Stimulated activated CD8-positive, alpha-beta memory T cell treated with anti-CD3 and anti-CD28 coated beads, Interleukin-12 subunit alpha, Interleukin-12 subunit beta, amount 100 ng/mL, for 24 hours (primary cell): ENCODE data around the gene CX3CR1.
"Not testable (repeated sequence)": the region's sequence is repeated elsewhere in the genome, so short reads cannot be mapped to it uniquely, and the experiment has no call there.

Experiments used
- DNase-seq: peaks from one replicate; pipeline ENCODE4 v3.0.0-alpha.2; 2020; ENCODE audit errors: extremely low read depth

CX3CR1 gene, protein sequence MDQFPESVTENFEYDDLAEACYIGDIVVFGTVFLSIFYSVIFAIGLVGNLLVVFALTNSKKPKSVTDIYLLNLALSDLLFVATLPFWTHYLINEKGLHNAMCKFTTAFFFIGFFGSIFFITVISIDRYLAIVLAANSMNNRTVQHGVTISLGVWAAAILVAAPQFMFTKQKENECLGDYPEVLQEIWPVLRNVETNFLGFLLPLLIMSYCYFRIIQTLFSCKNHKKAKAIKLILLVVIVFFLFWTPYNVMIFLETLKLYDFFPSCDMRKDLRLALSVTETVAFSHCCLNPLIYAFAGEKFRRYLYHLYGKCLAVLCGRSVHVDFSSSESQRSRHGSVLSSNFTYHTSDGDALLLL

DNA sequence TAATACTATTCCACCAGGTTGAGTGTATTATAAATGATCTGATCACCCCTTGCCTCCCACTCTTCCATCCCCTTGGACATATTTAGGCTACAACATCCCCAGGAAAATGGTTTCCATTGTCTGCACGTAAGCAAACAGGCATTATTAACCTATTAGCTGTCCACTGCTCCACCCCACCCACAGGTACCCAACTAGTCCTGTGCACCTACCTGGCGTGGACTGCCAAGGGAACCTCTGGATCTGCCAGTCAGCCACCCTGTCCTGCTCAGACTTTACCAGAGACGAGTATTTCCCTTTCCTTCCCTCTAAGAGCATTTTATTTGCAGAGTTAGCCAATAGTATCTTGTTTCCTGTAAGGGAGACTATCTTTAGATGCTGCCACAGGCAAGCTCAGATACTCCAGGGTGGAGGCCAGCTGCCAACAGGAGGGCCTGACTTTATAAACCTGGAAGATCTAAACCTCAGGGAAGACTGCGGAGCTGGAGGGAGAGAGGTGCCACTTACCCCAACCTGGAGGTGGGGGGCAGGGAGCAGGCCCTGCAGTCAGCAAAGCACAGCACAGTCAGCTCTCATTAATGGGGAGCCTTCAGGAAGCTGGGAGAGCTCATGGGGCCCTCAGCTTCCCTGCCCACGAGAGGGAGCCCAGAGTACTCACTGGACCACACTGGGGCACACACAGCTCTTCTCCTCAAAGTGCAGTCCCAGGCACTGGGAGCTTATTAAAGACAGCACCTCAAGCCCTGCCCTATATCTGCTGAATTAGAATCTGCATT, at the start of gene CX3CR1:
TSS of gene CX3CR1 (minus strand) at position 292 of the 773 bp plus-strand sequence. CDS start 13,527 bp downstream, outside the sequence.
- DNase-seq: no peak

DNA sequence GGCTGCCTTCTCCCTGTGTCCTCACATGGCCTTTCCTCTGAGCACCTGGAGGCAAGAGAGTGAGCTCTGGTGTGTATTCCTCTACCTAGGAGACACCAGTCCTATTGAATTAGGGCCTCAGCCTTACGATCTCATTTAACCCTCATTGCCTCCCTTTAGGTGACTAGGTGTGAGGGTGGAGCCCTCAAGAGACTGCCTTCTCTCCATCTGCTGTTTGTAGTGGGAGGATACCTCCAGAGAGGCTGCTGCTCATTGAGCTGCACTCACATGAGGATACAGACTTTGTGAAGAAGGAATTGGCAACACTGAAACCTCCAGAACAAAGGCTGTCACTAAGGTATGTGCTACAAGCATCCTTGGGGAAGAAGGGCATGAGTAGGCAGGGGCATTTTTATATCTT, 49.7 kb upstream of the CX3CR1 start, which contains the start of gene CCR8:
TSS of gene CCR8 (plus strand) at position 217 of the 400 bp plus-strand sequence. CDS start 2,623 bp downstream, outside the sequence.
- no peak for DNase-seq

DNA sequence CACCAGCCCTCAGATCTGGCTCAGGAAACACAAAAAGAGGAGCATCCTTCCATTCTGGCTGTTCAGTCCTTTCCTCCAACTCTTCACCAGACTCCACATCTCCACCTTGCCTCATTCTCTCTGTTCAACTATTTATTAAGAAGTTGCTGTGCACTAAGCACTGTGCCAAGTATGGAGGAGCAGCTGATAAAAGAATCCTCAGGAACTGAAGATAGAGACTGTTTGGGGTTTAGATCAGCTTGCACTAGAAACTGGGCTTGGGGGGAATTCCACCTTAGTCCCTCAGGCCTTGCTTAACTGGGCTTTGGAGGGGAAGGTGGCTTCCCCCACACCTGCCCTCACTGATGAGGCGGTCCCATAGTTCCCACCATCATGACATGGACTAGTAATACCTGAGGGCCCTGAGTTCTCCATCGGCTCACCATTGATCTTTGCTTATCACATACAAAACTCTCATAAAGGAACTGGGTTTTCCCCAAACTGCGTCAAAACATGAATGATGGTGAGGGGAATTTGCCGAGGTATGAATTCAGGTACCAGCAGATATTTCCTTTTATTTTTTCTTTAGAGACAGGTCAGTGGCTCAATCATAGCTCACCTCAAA, 48.0 kb upstream of the CX3CR1 start:
- no peak for DNase-seq

DNA sequence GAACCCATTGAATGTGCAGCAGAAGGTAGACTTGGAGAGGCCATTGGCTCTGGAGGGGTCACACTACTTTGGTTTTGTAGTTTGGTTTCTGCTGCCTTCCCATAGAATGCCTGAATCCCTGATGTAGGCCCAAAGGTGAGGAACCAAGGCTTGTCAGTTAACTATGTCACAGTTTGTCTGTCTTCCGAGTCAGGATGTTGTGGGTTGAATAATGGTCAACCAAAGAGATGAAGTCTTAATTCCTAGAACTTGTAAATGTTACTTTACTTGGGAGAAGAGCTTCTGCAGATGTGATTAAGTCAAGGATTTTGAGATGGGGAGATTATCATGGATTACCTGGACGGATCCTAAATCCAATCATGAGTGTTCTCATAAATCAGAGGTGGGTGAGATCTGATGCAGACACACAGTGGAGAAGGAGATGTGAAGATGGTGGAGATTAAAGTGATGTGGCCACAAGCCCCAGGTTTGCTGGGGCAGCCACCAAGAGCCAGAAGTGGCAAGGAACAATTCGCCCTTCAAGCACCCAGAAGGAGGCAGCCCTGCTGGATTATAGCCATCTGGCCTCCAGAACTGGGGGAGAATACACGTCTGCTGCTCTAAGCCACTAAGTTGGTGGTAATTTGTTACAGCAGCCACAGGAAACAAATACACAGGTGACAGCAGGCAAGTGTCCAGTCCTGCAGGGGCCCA, 47.4 kb upstream of the CX3CR1 start:
- no peak for DNase-seq

DNA sequence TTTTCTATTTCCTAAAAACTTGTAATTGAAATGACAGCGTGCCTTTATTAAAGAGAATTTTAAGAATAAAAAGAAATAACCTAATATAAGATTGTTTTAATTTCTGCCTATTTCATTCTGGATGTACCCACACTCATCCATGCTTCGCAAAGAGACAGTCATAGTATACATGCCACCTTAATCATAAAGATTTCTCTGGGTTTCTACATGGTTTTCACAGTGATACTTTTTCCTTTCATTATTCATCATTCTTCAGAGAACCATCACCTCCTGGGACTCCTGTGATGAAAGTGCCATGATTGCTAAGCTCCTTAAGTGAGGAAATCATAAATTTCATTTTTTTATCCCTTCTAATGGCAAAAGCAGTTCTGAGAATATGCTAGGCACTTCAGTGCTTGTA, 45.4 kb upstream of the CX3CR1 start:
- no peak for DNase-seq

DNA sequence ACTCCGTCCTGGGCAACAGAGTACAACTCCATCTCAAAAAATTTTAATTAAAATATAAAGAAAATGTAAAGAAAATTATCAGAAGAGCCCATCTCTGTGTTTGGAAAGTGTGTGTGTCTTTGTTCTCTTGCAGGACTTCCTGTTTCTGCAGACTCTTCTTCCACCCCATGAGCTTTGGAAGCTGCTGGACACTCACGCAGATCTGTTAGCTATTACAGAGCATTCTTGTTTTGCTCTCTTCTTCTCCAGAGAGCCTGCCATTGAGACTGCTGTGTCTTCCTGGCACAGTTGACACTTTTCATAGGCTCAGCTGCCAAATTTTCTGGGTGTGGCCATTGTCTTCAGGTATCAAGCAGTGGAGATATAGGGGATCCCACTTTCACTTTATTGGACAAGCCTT, 43.7 kb upstream of the CX3CR1 start:
- no peak for DNase-seq

DNA sequence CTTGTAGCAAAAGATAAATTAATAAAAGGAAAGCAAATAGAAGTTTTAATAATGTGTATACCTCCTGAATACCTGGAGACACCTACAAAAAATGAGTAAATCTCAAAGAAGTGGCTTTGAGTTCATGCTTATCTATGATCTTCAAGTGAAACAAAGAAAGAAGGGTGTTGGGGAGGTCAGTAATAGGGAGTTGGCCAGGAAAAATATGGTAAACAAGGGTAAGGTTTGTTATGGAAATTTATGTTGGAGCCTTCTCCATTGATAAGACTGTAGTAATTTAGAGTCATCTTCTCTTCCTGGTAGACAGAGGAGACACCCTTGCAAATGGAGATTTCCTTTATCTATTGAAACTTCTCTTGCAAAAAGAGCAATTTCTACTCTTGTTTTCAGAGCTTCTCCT, 43.1 kb upstream of the CX3CR1 start:
- DNase-seq: no peak

DNA sequence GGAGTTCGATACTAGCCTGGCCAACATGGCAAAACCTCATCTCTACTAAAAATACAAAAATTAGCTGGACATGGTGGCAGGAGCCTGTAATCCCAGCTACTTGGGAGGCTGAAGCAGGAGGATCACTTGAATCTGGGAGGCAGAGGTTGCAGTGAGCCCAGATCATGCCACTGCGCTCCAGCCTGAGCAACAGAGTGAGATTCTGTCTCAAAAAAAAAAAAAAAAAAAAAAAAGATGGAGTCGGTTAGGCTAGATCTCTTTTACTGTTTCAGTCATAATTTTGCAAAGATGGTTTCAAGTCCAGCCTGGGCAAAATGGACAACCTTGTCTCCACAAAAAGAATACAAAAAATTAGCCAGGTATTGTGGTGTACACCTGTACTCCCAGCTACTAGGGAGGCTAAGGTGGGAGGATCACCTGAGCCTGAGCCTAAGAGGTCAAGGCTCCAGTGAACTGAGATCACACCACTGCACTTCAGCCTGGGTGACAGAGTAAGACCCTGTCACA, 42.4 kb upstream of the CX3CR1 start:
- not testable (repeated sequence) for DNase-seq

DNA sequence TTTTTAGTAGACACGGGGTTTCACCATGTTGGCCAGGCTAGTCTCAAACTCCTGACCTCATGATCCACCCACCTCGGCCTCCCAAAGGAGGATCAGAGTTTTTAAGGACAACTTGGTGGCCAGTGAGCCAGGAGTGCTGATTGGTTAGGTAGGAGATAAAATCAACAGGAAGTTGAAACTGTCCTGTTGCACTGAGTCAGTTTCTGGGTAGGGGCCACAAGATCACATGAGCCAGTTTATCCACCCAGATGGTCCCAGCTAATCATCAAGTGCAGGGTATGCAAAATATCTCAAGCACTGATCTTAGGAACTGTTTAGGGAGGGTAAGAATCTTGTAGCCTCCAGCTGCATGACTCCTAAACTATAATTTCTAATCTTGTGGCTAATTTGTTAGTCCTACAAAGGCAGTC, 41.7 kb upstream of the CX3CR1 start:
- not testable (repeated sequence) for DNase-seq

DNA sequence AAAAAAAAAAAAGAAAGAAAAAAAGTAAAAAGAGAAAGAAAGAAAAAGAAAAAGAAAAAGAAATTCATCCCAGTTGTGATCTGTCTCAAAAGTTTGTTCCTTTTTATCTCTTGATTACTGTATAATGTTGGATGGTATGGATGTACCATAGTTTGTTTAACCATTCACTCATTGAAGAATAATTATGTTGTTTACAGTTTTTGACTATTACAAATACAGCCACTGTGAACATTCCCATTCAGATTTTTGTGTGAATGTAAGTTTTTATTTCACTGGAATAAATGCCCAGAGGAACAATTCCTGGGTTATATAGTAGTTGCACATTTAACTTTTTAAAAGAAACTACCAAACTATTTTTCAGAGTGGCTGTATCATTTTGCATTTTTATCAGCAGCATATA, 39.4 kb upstream of the CX3CR1 start:
- DNase-seq: no peak

DNA sequence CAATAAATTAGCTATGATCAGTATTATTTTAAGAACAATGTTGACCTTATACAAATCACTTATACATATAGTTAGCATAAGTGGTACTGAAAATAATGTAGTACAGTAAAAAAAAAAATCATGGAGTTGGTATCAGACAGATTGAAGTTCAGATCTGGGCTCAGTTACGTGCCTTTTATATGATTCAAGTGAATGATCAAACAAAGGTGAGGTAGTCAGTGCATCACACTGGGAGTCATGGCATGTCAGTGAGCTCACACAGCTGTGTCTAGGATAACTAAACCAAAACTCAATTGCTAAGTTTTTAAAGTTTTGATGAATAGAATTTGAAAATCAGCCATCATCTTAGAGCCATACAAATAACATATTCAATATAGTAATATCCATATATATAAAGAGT, 38.5 kb upstream of the CX3CR1 start:
- no peak for DNase-seq

DNA sequence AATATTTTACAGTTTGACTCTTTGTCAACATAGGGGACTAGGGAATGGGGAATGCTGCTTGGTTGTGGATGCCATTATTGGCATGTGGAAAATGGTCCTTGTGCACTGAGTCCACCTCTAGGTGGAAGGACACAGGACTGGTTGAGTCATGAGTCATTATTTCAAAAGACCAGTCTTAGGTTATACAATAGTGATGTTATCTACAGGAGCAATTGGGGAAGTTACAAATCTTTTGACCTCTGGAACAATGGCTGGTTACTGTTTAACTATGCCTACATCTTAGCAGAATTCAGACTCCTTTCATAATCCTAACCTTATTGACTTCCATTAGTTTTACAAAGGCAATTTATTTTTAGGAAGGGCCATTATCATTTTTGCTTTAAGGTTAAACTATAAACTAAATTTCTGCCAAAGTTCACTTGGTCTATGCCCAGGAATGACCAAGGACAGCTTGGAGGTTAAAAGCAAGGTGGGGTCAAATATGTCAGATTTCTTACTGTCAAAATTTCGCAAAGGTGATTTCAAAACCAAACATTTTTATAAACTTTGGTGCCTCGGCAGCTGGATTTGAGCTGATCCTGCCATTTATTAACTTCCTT, 37.8 kb upstream of the CX3CR1 start:
- no peak for DNase-seq

DNA sequence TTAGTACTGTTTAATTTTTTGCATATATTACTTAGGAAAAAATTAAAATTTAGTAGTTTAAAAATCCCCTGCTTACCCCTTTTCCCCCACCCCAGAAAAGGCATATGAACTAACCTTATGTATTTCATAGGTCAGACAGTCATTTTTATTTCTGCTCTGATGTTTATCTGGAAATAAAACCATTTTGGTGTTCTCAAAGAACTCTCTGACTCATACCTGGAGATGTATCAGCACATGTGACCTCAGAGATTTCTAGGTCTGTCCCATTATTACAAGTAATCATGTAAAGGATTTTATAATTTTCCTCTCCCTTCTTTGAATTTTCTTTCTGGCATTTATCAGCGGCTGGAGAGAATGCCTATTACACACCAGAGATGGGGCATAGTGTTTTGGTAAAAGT, 35.6 kb upstream of the CX3CR1 start:
- DNase-seq: no peak

DNA sequence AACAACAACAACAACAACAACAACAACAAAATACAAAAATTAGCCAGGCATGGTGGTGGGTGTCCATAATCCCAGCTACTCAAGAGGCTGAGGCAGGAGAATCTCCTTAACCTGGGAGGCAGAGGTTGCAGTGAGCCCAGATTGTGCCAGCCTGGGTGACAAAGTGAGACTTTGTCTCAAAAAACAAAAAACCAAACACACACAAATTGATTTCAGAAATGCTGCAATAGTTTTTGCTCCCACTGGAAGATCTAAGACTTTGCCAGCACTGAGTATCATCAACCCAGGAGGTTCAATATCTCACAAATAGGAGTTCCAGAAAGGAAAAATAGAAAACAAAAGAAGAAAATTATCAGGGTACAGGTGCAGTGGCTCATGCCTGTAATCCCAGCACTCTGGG, 33.5 kb upstream of the CX3CR1 start:
- no peak for DNase-seq

DNA sequence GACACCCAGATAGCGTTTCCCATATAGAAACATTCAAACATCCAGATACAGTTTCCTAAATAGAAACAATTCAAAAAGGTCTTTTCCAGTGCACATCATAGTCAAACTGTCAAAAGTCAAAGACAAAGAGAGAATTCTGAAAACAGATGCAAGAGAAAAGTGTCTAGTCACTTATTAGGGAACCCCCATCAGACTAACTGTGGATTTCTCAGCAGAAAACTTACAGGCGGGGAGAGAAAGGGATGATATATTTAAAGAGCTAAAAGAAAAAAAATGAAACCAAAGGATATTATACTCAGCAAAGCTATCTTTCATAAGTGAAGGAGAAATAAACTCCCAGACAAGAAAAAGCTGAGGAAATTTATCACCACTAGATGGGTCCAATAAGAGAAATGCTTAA, 22.3 kb upstream of the CX3CR1 start:
- DNase-seq: no peak

DNA sequence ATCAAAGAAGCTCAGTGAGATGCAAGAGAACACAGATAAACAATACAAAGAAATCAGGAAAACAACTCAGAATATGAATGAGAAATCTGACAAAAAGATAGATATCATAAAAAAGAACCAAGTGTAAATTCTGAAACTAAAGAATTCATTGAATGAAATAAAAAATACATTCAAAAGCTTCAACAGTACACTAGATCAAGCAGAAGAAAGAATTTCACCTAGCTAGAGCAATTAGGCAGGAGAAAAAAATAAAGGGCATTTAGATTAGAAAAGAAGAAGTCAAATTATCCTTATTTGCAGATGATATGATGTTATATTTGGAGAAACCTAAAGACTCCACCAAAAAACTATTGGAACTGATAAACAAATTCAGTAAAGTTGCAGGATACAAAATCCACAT, 19.4 kb upstream of the CX3CR1 start:
- DNase-seq: no peak

DNA sequence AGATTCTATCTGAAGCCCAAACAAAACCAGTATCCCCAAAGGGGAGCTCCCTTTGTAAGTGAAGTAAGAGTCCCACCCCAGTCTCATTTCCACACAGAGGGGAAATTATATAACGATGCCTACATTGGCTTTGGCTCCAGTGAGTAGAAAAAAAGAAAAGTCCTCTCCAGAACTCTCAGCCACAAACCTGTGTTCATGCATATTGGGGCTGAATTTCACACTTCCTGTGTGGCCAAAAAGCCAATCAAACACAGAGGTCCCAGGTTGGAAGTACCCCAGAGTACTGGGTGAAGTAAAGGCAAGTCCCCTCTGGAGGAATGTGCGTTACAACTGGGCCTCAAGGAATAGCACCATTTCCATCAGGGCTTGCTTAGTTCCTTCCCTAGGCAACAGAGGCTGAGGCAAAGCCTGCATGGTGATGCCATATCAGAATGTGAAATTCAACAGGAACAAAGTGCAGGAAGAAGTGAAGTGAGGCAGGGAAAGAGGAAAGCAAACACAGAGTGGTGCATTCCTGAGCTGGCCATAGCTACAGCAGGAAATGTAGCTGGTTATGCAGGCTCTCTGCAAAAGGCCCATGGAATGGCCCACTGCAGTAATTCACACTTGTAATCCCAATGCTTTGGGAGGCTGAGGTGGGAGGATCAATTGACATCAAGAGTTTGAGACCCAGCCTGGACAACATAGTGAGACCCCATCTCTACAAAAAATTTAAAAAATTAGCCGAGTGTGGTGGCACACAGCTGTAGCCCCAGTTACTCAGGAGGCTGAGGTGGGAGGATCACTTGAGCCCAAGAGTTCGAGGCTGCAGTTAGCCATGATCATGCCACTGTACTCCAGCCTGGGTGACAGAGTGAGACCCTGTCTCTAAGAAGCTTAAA, 16.6 kb upstream of the CX3CR1 start:
- DNase-seq: no peak

DNA sequence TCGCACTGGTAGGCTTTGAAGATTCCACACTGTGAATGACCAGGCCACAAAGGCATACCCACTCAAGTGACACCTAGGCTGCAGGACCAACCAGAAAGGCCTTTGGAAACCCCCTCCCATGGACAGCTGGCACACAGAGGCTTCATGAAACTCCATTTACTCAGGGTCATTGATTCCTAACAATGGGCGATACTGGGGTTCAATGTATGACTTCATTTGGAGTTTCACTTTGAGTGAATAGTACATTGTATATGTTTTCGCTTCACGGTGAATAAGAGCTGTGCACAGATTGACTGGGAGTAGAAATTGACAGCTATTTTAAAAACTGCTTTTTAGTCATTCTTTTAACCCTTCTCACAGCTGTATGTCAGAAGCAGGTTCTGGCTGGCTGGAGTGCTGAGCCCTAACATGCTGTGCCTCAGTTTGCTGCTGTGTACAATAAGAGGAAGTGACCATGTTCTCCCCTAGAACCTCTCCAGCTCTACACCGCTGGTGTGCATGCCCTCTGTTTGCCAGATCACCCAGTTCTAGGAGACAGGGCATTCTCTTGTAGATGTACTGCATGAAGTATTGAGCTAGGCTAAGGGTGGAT, 15.4 kb upstream of the CX3CR1 start:
- no peak for DNase-seq

DNA sequence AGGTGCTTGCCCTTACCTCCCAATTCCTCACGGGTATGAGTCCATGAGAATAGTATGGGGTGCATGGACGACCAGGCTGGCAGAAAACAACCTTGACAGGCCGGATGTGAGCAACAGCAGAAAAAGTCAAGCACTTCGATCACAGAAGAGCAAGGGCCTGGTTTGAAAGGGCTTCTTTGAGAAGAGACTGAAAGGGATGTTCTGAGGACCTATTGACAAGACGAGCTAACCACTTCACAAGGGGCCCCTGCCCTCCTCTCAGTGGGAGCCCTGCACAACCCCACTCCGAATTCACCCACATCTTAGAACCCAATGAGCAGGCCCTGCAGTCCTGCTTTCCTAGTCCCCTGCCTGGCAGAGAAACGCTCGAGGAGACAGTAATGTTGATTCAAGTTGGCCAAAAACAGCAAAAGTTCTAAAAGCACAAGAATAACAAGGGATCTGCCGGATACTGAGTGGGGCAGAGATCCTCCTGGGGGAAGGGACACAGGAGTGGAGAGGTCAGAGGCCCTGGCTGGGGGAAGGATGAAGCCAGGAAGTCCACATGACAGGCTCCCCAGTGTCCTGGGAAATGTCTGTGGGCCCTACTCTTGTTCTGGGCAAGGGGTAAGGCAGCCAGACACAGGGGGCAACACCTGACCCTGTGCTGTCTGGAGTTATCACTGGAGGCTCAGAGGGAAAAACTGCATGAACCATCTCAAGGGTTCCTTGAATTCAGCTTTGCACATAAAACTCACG, 14.8 kb upstream of the CX3CR1 start:
- no peak for DNase-seq
